Panc1 (cell line): ENCODE measurements around the gene FBLN2. TPM values are rescaled to one million over a fixed set of nuclear protein-coding genes. Genes with fewer than 3 reads are reported as not detected.

Source experiments
- ATAC-seq: fragments of 200-7000 bp; cut with Tn5 transposase; 2 replicates; pipeline ENCODE4 v1.9.1; 2020; ENCODE audit warnings: mild to moderate bottlenecking, moderate library complexity
- BruUV-seq: library from RNA; stranded (reverse); fragments of 400-500 nt; replicated peaks from 2 replicates; lab custom pipeline; 2021; lab: Mats Ljungman, UMichigan
- CTCF ChIA-PET: fragments of 300-600 bp; sonication (Branson Sonifier 250); formaldehyde crosslinking; loops from one replicate; lab custom pipeline; 2022; ENCODE audit warnings: antibody characterized with exemption; lab: Charles Lee
- POLR2A ChIA-PET: fragments of 300-600 bp; sonication (Branson Sonifier 250); formaldehyde crosslinking; loops from one replicate; lab custom pipeline; 2022; ENCODE audit warnings: antibody characterized with exemption; lab: Charles Lee
- DNase-seq: peaks from one replicate; pipeline ENCODE4 v3.0.0-alpha.2; 2010; ENCODE audit warnings: low read depth, low spot score
- H3K27ac ChIP-seq: 2 replicates; pipeline ENCODE4 v1.5.1; 2011; ENCODE audit warnings: mild to moderate bottlenecking, low read length, inconsistent platforms
- H3K27me3 ChIP-seq: fragments of 200-500 bp; sonication (Bioruptor generic); 2 replicates; pipeline ENCODE4 v1.6.0; 2014; ENCODE audit warnings: low read length, inconsistent platforms; ENCODE audit not compliant: control insufficient read depth, insufficient read depth
- H3K36me3 ChIP-seq: fragments of 200-500 bp; sonication (Bioruptor generic); 2 replicates; pipeline ENCODE4 v1.5.1; 2014; ENCODE audit warnings: inconsistent platforms, mild to moderate bottlenecking, low read length, moderate library complexity; ENCODE audit not compliant: control insufficient read depth, insufficient read depth
- H3K4me1 ChIP-seq: 2 replicates; pipeline ENCODE4 v1.5.1; 2011; ENCODE audit warnings: inconsistent platforms, mild to moderate bottlenecking, low read length, moderate library complexity; ENCODE audit not compliant: control insufficient read depth, insufficient read depth
- H3K4me3 ChIP-seq, 2 experiments: 2 replicates each; pipeline ENCODE4 v1.5.1; 2011 to 2012; ENCODE audit warnings: low read depth in 2 of 2, low read length in 2 of 2, mild to moderate bottlenecking in 2 of 2, inconsistent platforms in 1 of 2, moderate library complexity in 1 of 2
- H3K9me3 ChIP-seq: fragments of 200-500 bp; sonication (Bioruptor generic); 2 replicates; pipeline ENCODE4 v1.5.1; 2014; ENCODE audit warnings: low read depth, mild to moderate bottlenecking, inconsistent platforms, low read length, moderate library complexity; ENCODE audit not compliant: control insufficient read depth, insufficient read depth
- CTCF ChIP-seq: fragments of 450-650 bp; IDR thresholded peaks from 2 replicates; pipeline ENCODE4 v1.5.1; 2017; ENCODE audit warnings: mild to moderate bottlenecking
- POLR2AphosphoS5 ChIP-seq: IDR thresholded peaks from 2 replicates; pipeline ENCODE4 v1.6.1; 2012; ENCODE audit warnings: mild to moderate bottlenecking, low read depth, low read length, moderate library complexity
- REST ChIP-seq, 2 experiments: IDR thresholded peaks; 2 replicates each; pipeline ENCODE4 v1.6.1; 2011 to 2012; ENCODE audit warnings: low read depth in 2 of 2, control low read depth in 1 of 2, low read length in 1 of 2, mild to moderate bottlenecking in 1 of 2, moderate library complexity in 1 of 2; ENCODE audit not compliant: insufficient read depth in 1 of 2
- SIN3A ChIP-seq: IDR thresholded peaks from 2 replicates; pipeline ENCODE4 v1.6.1; 2012; ENCODE audit warnings: low read depth, mild to moderate bottlenecking, low read length, moderate library complexity, borderline replicate concordance; ENCODE audit not compliant: insufficient read depth
- TCF7L2 ChIP-seq: IDR thresholded peaks from 2 replicates; pipeline ENCODE4 v1.6.1; 2011; ENCODE audit warnings: mild to moderate bottlenecking, low read depth, low read length, inconsistent platforms
- in situ Hi-C: cut with HindIII; loops from 2 replicates; pipeline ENCODE4 v1.10.0; 2016; ENCODE audit warnings: low sequenced_read_pairs, low pct_unique_long_range_greater_than_20kb
- intact Hi-C: fragments of 100-400 bp; cut with micrococcal nuclease; formaldehyde crosslinking; loops from one replicate; pipeline ENCODE4 v1.10.0; 2022; ENCODE audit not compliant: unreplicated experiment
- total RNA-seq: library from RNA; stranded (reverse); gene quantifications from one replicate; pipeline ENCODE4 v1.2.1, GENCODE V29; 2021; ENCODE audit not compliant: unreplicated experiment

The FBLN2 gene
- total RNA-seq, 1 experiment from 2014 or later: 0.44 TPM

DNA sequence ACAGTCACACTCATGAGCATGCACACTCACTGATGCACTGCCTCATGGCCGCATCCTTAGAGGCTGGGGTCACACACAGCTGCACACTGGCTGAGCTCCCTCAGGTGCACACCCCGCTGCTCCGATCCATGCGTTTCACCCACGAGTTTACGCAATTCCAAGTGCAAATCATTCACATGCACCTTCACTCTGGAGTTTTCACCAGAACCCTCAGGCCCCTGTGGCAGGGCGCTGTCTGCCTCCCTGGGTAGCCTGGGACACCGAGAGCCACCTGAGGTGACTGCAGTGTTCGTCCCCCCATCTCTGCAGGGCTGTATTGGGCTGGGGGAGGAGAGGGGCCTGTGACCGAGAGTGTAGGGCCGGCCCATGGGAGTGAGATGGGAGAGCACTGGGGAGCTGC lies 134.8 kb downstream of the FBLN2 start:
- Histone ChIP-seq H3K27me3 (no peaks in the 10 kb centered on the region; the same call in 1 of the 2 replicates), H3K36me3 (no peaks in the 10 kb centered on the region), H3K4me3 (no peak overlapping the region), H3K9me3 (no peaks in the 10 kb centered on the region), H3K27ac (no peak overlapping the region), H3K4me1 (no peaks in the 10 kb centered on the region)
- ATAC-seq (no peak), DNase-seq (no peak)
- intact Hi-C loops (no loop called here), in situ Hi-C loops (no loop called here)
- TF ChIP-seq SIN3A (no peak), CTCF (no peak), REST (IDR thresholded peaks at IDR 0.05; ENCODE audit: insufficient read depth in 1 of 2, low read depth in 2 of 2, low read length in 1 of 2) (no peak), POLR2AphosphoS5 (no peak), TCF7L2 (no peak)
- no TSS peak for BruUV-seq
- CTCF ChIA-PET: no interaction called here
- POLR2A ChIA-PET: no interaction called here

DNA sequence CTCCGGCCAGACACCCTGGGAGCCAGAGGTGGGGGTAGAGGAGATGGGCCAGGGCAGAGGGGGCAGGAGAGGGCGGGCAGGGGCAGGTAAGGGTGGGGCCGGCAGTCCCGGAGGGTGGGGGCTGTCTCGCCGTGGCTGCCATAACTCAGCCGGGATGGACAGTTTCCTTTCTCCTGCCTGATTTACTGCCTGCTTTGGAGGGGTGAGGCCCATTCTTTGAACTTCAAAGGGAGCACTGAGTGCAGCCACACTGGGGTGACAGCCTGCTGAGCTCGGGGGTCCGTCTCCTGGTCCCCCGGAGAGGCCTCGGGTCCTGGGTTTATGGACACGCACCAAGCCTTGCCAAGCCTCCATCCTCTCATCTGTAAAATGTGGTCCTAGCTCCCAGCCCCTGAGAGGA lies 135.4 kb downstream of the FBLN2 start:
- Histone ChIP-seq H3K9me3 (no peaks in the 10 kb centered on the region), H3K27me3 (no peaks in the 10 kb centered on the region; the same call in 1 of the 2 replicates), H3K4me1 (no peaks in the 10 kb centered on the region), H3K4me3 (no peak overlapping the region), H3K27ac (no peak overlapping the region), H3K36me3 (no peaks in the 10 kb centered on the region)
- intact Hi-C loops (no loop called here), in situ Hi-C loops (no loop called here)
- POLR2A ChIA-PET: no interaction called here
- no peak for DNase-seq
- BruUV-seq: no TSS peak
- no peak for TF ChIP-seq SIN3A
- TF ChIP-seq TCF7L2: no peak
- TF ChIP-seq POLR2AphosphoS5: no peak
- no peak for TF ChIP-seq CTCF
- TF ChIP-seq REST (IDR thresholded peaks at IDR 0.05; ENCODE audit: insufficient read depth in 1 of 2, low read depth in 2 of 2, low read length in 1 of 2): no peak
- ATAC-seq: no peak
- CTCF ChIA-PET: no interaction called here
